ENCODE results near the gene TRIM44. TPM values are rescaled to one million over a fixed set of nuclear protein-coding genes. Genes with fewer than 3 reads are reported as not detected.
"Not testable (repeated sequence)": the region's sequence is repeated elsewhere in the genome, so short reads cannot be mapped to it uniquely, and the experiment has no call there.

The TRIM44 gene
- total and polyA plus RNA-seq, 10 of the 15 experiments (the other 5 are each of a cell fraction or from before 2014, with no cell fraction given) = 6.7 to 93.0 (median 27.6) TPM

GRCh38 chr11:35651263-35651662, 11.3 kb upstream of the TRIM44 start (continued):
- TF ChIP-seq TCF12 (IDR thresholded peaks at IDR 0.05; ENCODE audit: low read depth, low read length) (no peak), BACH1 (IDR thresholded peaks at IDR 0.05; ENCODE audit: borderline replicate concordance) (no peak), LARP7 (IDR thresholded peaks at IDR 0.05) (no peak)

DNA sequence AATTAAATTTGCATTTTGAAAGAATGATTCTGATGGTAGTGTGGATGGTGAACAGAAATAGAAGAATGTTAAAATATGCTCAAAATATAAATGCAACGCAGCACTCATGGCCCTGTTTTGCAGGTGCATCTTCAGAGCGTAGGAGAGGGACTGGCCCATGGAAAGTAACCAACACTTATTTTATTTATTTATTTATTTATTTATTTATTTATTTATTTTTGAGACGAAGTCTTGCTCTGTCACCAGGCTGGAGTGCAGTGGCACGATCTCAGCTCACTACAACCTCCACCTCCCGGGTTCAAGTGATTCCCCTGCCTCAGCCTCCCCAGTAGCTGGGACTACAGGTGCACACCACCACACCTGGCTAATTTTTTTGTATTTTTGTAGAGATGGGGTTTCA, 9.8 kb upstream of the TRIM44 start:
- DNase-seq (ENCODE audit: low read depth, low spot score); H3K27ac ChIP-seq (ENCODE audit: control insufficient read depth, insufficient read depth); FAIRE-seq; H3K36me3 ChIP-seq (ENCODE audit: control insufficient read depth in 2 of 2, insufficient read depth in 2 of 2, low read length in 1 of 2); SMC1A ChIA-PET (ENCODE audit: uncharacterized antibody, unreplicated experiment); in situ Hi-C loops (cut with MboI); H3K9me3 ChIP-seq (replicated peaks; ENCODE audit: control insufficient read depth, insufficient read depth, low read length); H3K4me2 ChIP-seq (ENCODE audit: control insufficient read depth, insufficient read depth); BruUV-seq (replicated peaks); H3K4me1 ChIP-seq (ENCODE audit: control insufficient read depth, insufficient read depth, low read length); RAD21 ChIA-PET (ENCODE audit: unreplicated experiment); H3K27me3 ChIP-seq (replicated peaks in 1 of 2; ENCODE audit: control insufficient read depth in 2 of 2, insufficient read depth in 2 of 2, low read length in 1 of 2); CTCF ChIA-PET; H3K79me2 ChIP-seq (ENCODE audit: control insufficient read depth, insufficient read depth, low read length); ATAC-seq; H4K20me1 ChIP-seq (ENCODE audit: control insufficient read depth, insufficient read depth); H3K4me3 ChIP-seq; POLR2A ChIA-PET; H3K9ac ChIP-seq (ENCODE audit: control insufficient read depth, insufficient read depth, low read length); H2AFZ ChIP-seq (ENCODE audit: control insufficient read depth, low read depth, low read length); intact Hi-C loops (cut with micrococcal nuclease; ENCODE audit: unreplicated experiment): not testable (repeated sequence)
- 23% methylated on average over 5 of the region's 5 CpGs for WGBS (ENCODE audit: insufficient coverage, insufficient replicate concordance, low lambda C conversion rate, missing lambda C conversion rate)

DNA sequence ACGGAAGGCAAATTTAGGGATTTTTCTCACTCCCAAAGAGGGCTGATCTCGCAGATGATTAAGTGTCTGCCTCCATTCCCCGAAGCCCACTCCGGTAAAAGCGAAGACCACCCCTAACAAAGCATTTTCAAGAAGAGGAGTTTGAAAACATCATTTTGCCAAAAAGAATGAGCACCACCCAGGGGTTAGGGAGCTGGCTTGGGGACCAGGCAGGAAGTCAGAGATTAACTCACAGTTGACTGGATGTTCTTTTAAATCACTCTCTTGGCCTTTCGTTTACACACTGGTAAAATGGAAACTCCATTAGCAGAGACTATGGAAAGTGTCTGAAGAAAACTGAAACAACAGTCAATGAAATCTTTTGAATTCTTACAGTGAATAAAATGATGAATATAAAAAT, 7.9 kb upstream of the TRIM44 start:
- no peak for ATAC-seq
- H3K9ac ChIP-seq (ENCODE audit: control insufficient read depth, insufficient read depth, low read length) = no peak overlapping the region
- no peak for DNase-seq (ENCODE audit: low read depth, low spot score)
- H3K79me2 ChIP-seq (ENCODE audit: control insufficient read depth, insufficient read depth, low read length) = no peaks in the 10 kb centered on the region
- ChIA-PET CTCF (interaction anchor here (1.0 kb wide), 1 partner anchor 167 kb away, joined by 5 read pairs; no protein-coding TSS in a partner anchor), RAD21 (ENCODE audit: unreplicated experiment) (no interaction called here), SMC1A (ENCODE audit: uncharacterized antibody, unreplicated experiment) (no interaction called here), POLR2A (no interaction called here)
- in situ Hi-C loops (cut with MboI) = no loop called here
- WGBS (ENCODE audit: insufficient coverage, insufficient replicate concordance, low lambda C conversion rate, missing lambda C conversion rate) = 76% methylated on average over 6 of the region's 6 CpGs
- no peak overlapping the region for H3K4me3 ChIP-seq
- H3K27me3 ChIP-seq (replicated peaks in 1 of 2; ENCODE audit: control insufficient read depth in 2 of 2, insufficient read depth in 2 of 2, low read length in 1 of 2) = 0 out of 4 replicates have a peak, but pooled peaks cover 0 to 2% of the 10 kb centered on the region in 2 experiments
- H3K36me3 ChIP-seq (ENCODE audit: control insufficient read depth in 2 of 2, insufficient read depth in 2 of 2, low read length in 1 of 2) = no peaks in the 10 kb centered on the region
- no peak overlapping the region for H3K4me2 ChIP-seq (ENCODE audit: control insufficient read depth, insufficient read depth)
- H4K20me1 ChIP-seq (ENCODE audit: control insufficient read depth, insufficient read depth) = no peaks in the 10 kb centered on the region
- H3K4me1 ChIP-seq (ENCODE audit: control insufficient read depth, insufficient read depth, low read length) = no peaks in the 10 kb centered on the region
- no peak for TF ChIP-seq RELB (IDR thresholded peaks at IDR 0.05; ENCODE audit: low read depth)
- no peak for TF ChIP-seq YBX1 (IDR thresholded peaks at IDR 0.05)
- no peak for TF ChIP-seq ZNF622 (IDR thresholded peaks at IDR 0.05)
- TF ChIP-seq BMI1 (IDR thresholded peaks at IDR 0.05; ENCODE audit: borderline replicate concordance) = no peak
- TF ChIP-seq USF1 (IDR thresholded peaks at IDR 0.05; ENCODE audit: borderline replicate concordance, extremely low read length, insufficient read depth, low read depth, low read length) = no peak
- TF ChIP-seq SUZ12 (IDR thresholded peaks at IDR 0.05; ENCODE audit: unreplicated experiment) = no peak
- H2AFZ ChIP-seq (ENCODE audit: control insufficient read depth, low read depth, low read length) = no peak overlapping the region
- H3K27ac ChIP-seq (ENCODE audit: control insufficient read depth, insufficient read depth) = no peak overlapping the region
- no peak for FAIRE-seq
- H3K9me3 ChIP-seq (replicated peaks; ENCODE audit: control insufficient read depth, insufficient read depth, low read length) = no peaks in the 10 kb centered on the region
- no TSS peak for BruUV-seq (replicated peaks)
- intact Hi-C loops (cut with micrococcal nuclease; ENCODE audit: unreplicated experiment) = no loop called here
